Endothelial cell of umbilical vein (primary cell): ENCODE data around the gene AARS2. TPM values are rescaled to one million over a fixed set of nuclear protein-coding genes. Genes with fewer than 3 reads are reported as not detected.

ENCODE experiments used
- Bru-seq: library from RNA; stranded (reverse); fragments of 400-500 nt; gene quantifications from one replicate; lab custom pipeline; 2021; lab: Mats Ljungman, UMichigan
- BruChase-seq, 2 experiments: library from RNA; stranded (reverse); fragments of 400-500 nt; gene quantifications; one replicate each; lab custom pipeline; 2021; lab: Mats Ljungman, UMichigan
- BruUV-seq: library from RNA; stranded (reverse); fragments of 400-500 nt; replicated peaks from 2 replicates; lab custom pipeline; 2021; lab: Mats Ljungman, UMichigan
- CTCF ChIA-PET: fragments of 300-600, 350-600 bp; sonication (Branson Sonifier 250); formaldehyde crosslinking; loops from one replicate; lab custom pipeline; 2021; ENCODE audit warnings: antibody characterized with exemption, inconsistent platforms; lab: Charles Lee
- POLR2A ChIA-PET: fragments of 300-600, 350-600 bp; sonication (Branson Sonifier 250); formaldehyde crosslinking; loops from one replicate; lab custom pipeline; 2021; ENCODE audit warnings: antibody characterized with exemption, inconsistent platforms; lab: Charles Lee
- DNase-seq: peaks from one replicate; pipeline ENCODE4 v3.0.0-alpha.2; 2011; ENCODE audit warnings: low read depth, low spot score
- FAIRE-seq: peaks from 2 replicates; lab custom pipeline; 2011; peaks lifted over from hg19 to GRCh38; lab: Jason Lieb, UNC
- H2AFZ ChIP-seq: 2 replicates; pipeline ENCODE4 v1.6.0; 2012; ENCODE audit warnings: low read depth, low read length, control low read depth, inconsistent platforms
- H3K27ac ChIP-seq: 2 replicates; pipeline ENCODE4 v1.5.1; 2011; ENCODE audit warnings: low read depth, mild to moderate bottlenecking, control low read depth, low read length, moderate library complexity; ENCODE audit not compliant: insufficient read depth
- H3K27me3 ChIP-seq, 2 experiments: 2 replicates each; pipeline versions ENCODE4 v1.6.0 to v1.6.1; 2011; ENCODE audit warnings: low read length in 2 of 2, mixed read lengths in 1 of 2; ENCODE audit not compliant: control insufficient read depth in 2 of 2, insufficient read depth in 2 of 2
- H3K36me3 ChIP-seq, 2 experiments: 2 replicates in 1 of 2; 3 replicates in 1 of 2; pipeline ENCODE4 v1.5.1; 2011; ENCODE audit warnings: low read length in 2 of 2, mild to moderate bottlenecking in 1 of 2, moderate library complexity in 1 of 2; ENCODE audit not compliant: control insufficient read depth in 2 of 2, insufficient read depth in 2 of 2; ENCODE audit errors: extremely low read depth in 1 of 2
- H3K4me1 ChIP-seq: 3 replicates; pipeline ENCODE4 v1.5.1; 2011; ENCODE audit warnings: mild to moderate bottlenecking, low read length; ENCODE audit not compliant: control insufficient read depth, insufficient read depth; ENCODE audit errors: extremely low read depth
- H3K4me2 ChIP-seq: 2 replicates; pipeline ENCODE4 v1.6.1; 2011; ENCODE audit warnings: low read length, control low read depth, mixed read lengths; ENCODE audit not compliant: insufficient read depth
- H3K4me3 ChIP-seq, 3 experiments: fragments of 200-600 bp in 1 of 3; sonication (generic), shearing (Covaris generic) in 1 of 3; replicated peaks in 1 of 3; 2 replicates each; pipeline ENCODE4 v1.5.1; 2011 to 2016; ENCODE audit warnings: control low read depth in 3 of 3, low read length in 3 of 3, mild to moderate bottlenecking in 2 of 3, inconsistent platforms in 1 of 3, low read depth in 1 of 3, moderate library complexity in 1 of 3; ENCODE audit not compliant: insufficient read depth in 1 of 3
- H3K79me2 ChIP-seq: 2 replicates; pipeline ENCODE4 v1.6.0; 2012; ENCODE audit warnings: low read length, inconsistent platforms; ENCODE audit not compliant: control insufficient read depth, insufficient read depth
- H3K9ac ChIP-seq: replicated peaks from 2 replicates; pipeline ENCODE3; 2011; ENCODE audit warnings: low read length, control low read depth; ENCODE audit not compliant: insufficient read depth; ENCODE audit errors: extremely low read depth
- H3K9me1 ChIP-seq: replicated peaks from 3 replicates; pipeline ENCODE4 v1.6.0; 2011; ENCODE audit warnings: mild to moderate bottlenecking, low read length; ENCODE audit not compliant: control insufficient read depth, insufficient read depth; ENCODE audit errors: extremely low read depth
- H3K9me3 ChIP-seq: replicated peaks from 2 replicates; pipeline ENCODE4 v1.5.1; 2012; ENCODE audit warnings: low read length, inconsistent platforms; ENCODE audit not compliant: control insufficient read depth, insufficient read depth
- H4K20me1 ChIP-seq: replicated peaks from 2 replicates; pipeline ENCODE3; 2011; ENCODE audit warnings: mild to moderate bottlenecking, low read length; ENCODE audit not compliant: control insufficient read depth, insufficient read depth; ENCODE audit errors: extremely low read depth
- FOS ChIP-seq: IDR thresholded peaks from 2 replicates; pipeline ENCODE4 v1.6.1; 2011; ENCODE audit warnings: mild to moderate bottlenecking, low read length, moderate library complexity, borderline replicate concordance; ENCODE audit not compliant: insufficient read depth
- JUN ChIP-seq: IDR thresholded peaks from 2 replicates; pipeline ENCODE4 v1.6.1; 2011; ENCODE audit warnings: borderline replicate concordance, low read depth; ENCODE audit not compliant: insufficient read length, insufficient read depth
- POLR2A ChIP-seq: IDR thresholded peaks from 2 replicates; pipeline ENCODE4 v1.6.1; 2012; ENCODE audit warnings: low read depth, mild to moderate bottlenecking, control low read depth, low read length
- POLR2AphosphoS5 ChIP-seq: IDR thresholded peaks from 2 replicates; pipeline ENCODE4 v1.6.1; 2012; ENCODE audit warnings: low read depth, mild to moderate bottlenecking, control low read depth, low read length, moderate library complexity; ENCODE audit not compliant: insufficient read depth
- dilution Hi-C: fragments of 300-500 bp; cut with MboI; formaldehyde crosslinking; loops from one replicate; pipeline ENCODE4 v1.15.0; 2019; ENCODE audit warnings: low sequenced_read_pairs; ENCODE audit not compliant: extremely low pct_ligation_motif_present
- intact Hi-C: fragments of 100-400 bp; cut with micrococcal nuclease; formaldehyde crosslinking; loops from one replicate; pipeline ENCODE4 v1.10.0; 2022
- long read RNA-seq: library from polyadenylated mRNA; stranded (forward); transcript quantifications from one replicate; pipeline ENCODE4 v2.0.0, GENCODE V29; 2021
- polyA minus RNA-seq, 3 experiments: library from RNA; depleted of rRNA, polyadenylated mRNA; stranded (reverse); fragments of >200 nt; gene quantifications; 1 replicate in 1 of 3; 2 replicates in 2 of 3; pipeline ENCODE4 v1.2.3, GENCODE V29; 2011
- polyA plus RNA-seq, 4 experiments: library from polyadenylated mRNA; depleted of rRNA in 3 of 4; stranded (reverse) in 3 of 4; unstranded in 1 of 4; fragments of >200 nt; gene quantifications; 2 replicates each; pipeline versions ENCODE4 v1.2.1 to v1.2.3, GENCODE V29; 2011 to 2012; ENCODE audit warnings: missing spikeins in 1 of 4
- total RNA-seq: library from RNA; stranded (reverse); gene quantifications from 2 replicates; pipeline ENCODE4 v1.2.3, GENCODE V29; 2021
- TF ChIP-seq, protein P1 (sequence below): IDR thresholded peaks from 2 replicates; pipeline ENCODE4 v1.6.1; 2011; ENCODE audit not compliant: insufficient read depth, insufficient read length
- TF ChIP-seq, protein P2 (sequence below), 2 donors: IDR thresholded peaks; 1 replicate in 1 of 2; 2 replicates in 1 of 2; pipeline ENCODE4 v1.5.1; 2011; ENCODE audit warnings: low read length in 2 of 2, mild to moderate bottlenecking in 2 of 2, moderate library complexity in 2 of 2, control low read depth in 1 of 2, inconsistent platforms in 1 of 2, low read depth in 1 of 2; ENCODE audit not compliant: insufficient read depth in 1 of 2; ENCODE audit errors: extremely low read depth in 1 of 2

The AARS2 gene
- total RNA-seq (17.9 and 18.0 TPM in 2 replicates), polyA plus RNA-seq (7.9 and 8.3 TPM in 2 replicates), polyA minus RNA-seq (15.4 and 18.1 TPM in 2 replicates), Bru-seq, nascent RNA (percentile 62 among the genes with signal in this experiment), BruChase-seq, experiment 1, labeled RNA remaining after a 6-hour chase (percentile 59 among the genes with signal in this experiment), BruChase-seq, experiment 2, labeled RNA remaining after a 2-hour chase (percentile 65 among the genes with signal in this experiment)
- 6.6 and 7.9 TPM in 2 replicates for polyA plus RNA-seq (2011; cell fraction: cytosol; rRNA removed)
- 19.3 and 19.8 TPM in 2 replicates for polyA plus RNA-seq (2011; cell fraction: nucleus; rRNA removed)
- 8.1 and 9.1 TPM in 2 replicates for polyA plus RNA-seq (2012)
- polyA minus RNA-seq (2011; cell fraction: cytosol; rRNA and poly(A)+ RNA removed), result 7.6 TPM
- 13.2 and 16.1 TPM in 2 replicates for polyA minus RNA-seq (2011; cell fraction: nucleus; rRNA and poly(A)+ RNA removed)
- long read RNA-seq, transcript AARS2-201 (22 exons, 3,854 nt), result major isoform, 20 of 47 reads
- long read RNA-seq, partial matches to known transcripts, result 20 of 47 reads
- long read RNA-seq, other reads (novel, unspliced or antisense), result 7 of 47 reads

DNA sequence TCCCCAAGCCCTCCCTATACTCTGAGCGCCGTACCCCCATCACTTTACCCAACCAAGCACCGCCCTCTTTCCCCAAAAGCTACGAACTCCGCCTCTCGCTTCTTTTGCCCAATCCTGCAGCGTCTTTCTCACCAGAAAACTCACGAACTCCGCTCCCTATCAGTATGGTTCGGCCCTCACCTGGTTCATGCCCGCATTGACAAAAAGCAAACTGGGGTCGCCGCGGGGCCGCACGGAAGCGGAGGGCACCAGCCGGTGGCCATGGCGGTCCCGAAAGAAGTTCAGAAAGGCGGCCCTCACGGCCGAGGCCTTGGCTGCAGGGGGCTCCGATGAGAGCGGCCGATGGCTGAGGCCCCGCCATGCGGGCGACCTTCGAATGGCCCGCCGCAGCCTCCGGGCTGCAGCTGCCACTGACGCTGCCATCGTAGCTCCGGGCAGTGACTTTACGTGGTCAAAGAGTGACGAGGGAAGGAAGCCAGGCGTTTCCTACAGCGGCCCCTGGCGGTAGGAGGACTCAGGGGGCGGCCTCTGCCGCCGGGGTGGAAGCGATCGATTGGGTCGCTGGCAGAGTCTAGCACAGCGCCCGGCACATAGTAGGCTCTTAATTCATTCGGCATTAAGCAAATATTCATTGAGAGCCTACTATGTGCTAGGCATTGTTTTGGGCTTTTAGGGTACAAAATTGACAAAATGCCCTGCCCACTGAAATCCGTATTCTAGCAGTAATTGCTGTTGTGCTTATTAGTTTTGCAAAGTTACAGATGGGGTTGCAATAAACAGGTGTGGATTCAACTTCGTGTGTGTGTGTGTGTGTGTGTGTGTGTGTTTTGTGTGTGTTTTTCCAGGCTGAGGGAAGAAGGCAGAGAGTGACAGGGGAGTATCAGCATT is at the start of gene AARS2:
Gene AARS2 (minus strand): TSS at position 447 of the 888 bp plus-strand sequence. CDS start 24 bp downstream, at position 423.
- H3K27me3 ChIP-seq, result peaks cover 5 to 6% of the 10 kb centered on the region in 2 experiments
- peak within 1 kb of the TSS; percentile 49 for H3K27ac ChIP-seq
- peak; percentile 85 for DNase-seq
- FAIRE-seq, result peak; percentile 84
- H2AFZ ChIP-seq, result peak within 1 kb of the TSS; percentile 87
- intact Hi-C loops, result no loop called here
- dilution Hi-C loops, result no loop called here
- H3K4me3 ChIP-seq, result peak within 1 kb of the TSS; percentile 87 to 97 (median 92)
- H3K9me3 ChIP-seq, result no peaks in the 10 kb centered on the region
- ChIA-PET POLR2A (no interaction called here), CTCF (interaction anchor here (0.7 to 3.1 kb wide), 25 partner anchors 8 to 217 kb away, joined by 3 to 36 read pairs (median 4); partner anchors contain the start of gene TMEM151B)
- H3K4me1 ChIP-seq, result peaks cover 7% of the 10 kb centered on the region
- no TSS peak for BruUV-seq
- peak within 1 kb of the TSS; percentile 81 for H3K9ac ChIP-seq
- no peaks in the 10 kb centered on the region for H4K20me1 ChIP-seq
- H3K4me2 ChIP-seq, result peak within 1 kb of the TSS; percentile 78
- no peaks in the 10 kb centered on the region for H3K9me1 ChIP-seq
- peaks cover 9% of the 10 kb centered on the region for H3K79me2 ChIP-seq
- H3K36me3 ChIP-seq, result peaks cover 4 to 20% of the 10 kb centered on the region in 2 experiments
- TF ChIP-seq POLR2A (peak; percentile 83), JUN (no peak), POLR2AphosphoS5 (peak; percentile 89), FOS (no peak)
- TF ChIP-seq, protein P1, sequence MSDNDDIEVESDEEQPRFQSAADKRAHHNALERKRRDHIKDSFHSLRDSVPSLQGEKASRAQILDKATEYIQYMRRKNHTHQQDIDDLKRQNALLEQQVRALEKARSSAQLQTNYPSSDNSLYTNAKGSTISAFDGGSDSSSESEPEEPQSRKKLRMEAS, result peak; percentile 71
- TF ChIP-seq, protein P2, sequence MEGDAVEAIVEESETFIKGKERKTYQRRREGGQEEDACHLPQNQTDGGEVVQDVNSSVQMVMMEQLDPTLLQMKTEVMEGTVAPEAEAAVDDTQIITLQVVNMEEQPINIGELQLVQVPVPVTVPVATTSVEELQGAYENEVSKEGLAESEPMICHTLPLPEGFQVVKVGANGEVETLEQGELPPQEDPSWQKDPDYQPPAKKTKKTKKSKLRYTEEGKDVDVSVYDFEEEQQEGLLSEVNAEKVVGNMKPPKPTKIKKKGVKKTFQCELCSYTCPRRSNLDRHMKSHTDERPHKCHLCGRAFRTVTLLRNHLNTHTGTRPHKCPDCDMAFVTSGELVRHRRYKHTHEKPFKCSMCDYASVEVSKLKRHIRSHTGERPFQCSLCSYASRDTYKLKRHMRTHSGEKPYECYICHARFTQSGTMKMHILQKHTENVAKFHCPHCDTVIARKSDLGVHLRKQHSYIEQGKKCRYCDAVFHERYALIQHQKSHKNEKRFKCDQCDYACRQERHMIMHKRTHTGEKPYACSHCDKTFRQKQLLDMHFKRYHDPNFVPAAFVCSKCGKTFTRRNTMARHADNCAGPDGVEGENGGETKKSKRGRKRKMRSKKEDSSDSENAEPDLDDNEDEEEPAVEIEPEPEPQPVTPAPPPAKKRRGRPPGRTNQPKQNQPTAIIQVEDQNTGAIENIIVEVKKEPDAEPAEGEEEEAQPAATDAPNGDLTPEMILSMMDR (IDR thresholded peaks at IDR 0.05; ENCODE audit: extremely low read depth in 1 of 2, insufficient read depth in 1 of 2, low read depth in 1 of 2, low read length in 2 of 2), result peak; percentile 99
